IMR-90 (cell line): ENCODE data around the gene DDIAS.

Experiments
- BHLHE40 ChIP-seq: fragments of 150-350 bp; IDR thresholded peaks from 2 replicates; pipeline ENCODE4 v1.6.1; 2016; ENCODE audit warnings: mild to moderate bottlenecking, low read depth, low read length
- FOS ChIP-seq: fragments of 150-350 bp; IDR thresholded peaks from 2 replicates; pipeline ENCODE4 v1.6.1; 2016; ENCODE audit warnings: low read depth, low read length
- MAZ ChIP-seq: IDR thresholded peaks from 2 replicates; pipeline ENCODE4 v1.6.1; 2012; ENCODE audit warnings: low read depth, mild to moderate bottlenecking, low read length, improper control_type of control experiment, moderate library complexity, borderline replicate concordance
- MXI1 ChIP-seq: IDR thresholded peaks from 2 replicates; pipeline ENCODE4 v1.6.1; 2012; ENCODE audit warnings: low read depth, mild to moderate bottlenecking, low read length, moderate library complexity, borderline replicate concordance
- POLR2A ChIP-seq: IDR thresholded peaks from 2 replicates; pipeline ENCODE4 v1.6.1; 2012; ENCODE audit warnings: mild to moderate bottlenecking, low read depth, low read length
- RAD21 ChIP-seq: IDR thresholded peaks from 2 replicates; pipeline ENCODE4 v1.6.1; 2012; ENCODE audit warnings: low read length, improper control_type of control experiment
- SMC3 ChIP-seq: fragments of 150-350 bp; IDR thresholded peaks from 2 replicates; pipeline ENCODE4 v1.6.1; 2016; ENCODE audit warnings: low read depth, mild to moderate bottlenecking, antibody characterized with exemption, low read length, moderate library complexity
- TF ChIP-seq, protein P1 (sequence below): conservative IDR thresholded peaks from 2 replicates; pipeline ENCODE4 v1.5.1; 2012; ENCODE audit warnings: mild to moderate bottlenecking, low read depth, low read length, improper control_type of control experiment
- TF ChIP-seq, protein P2 (sequence below): fragments of 150-350 bp; IDR thresholded peaks from 2 replicates; pipeline ENCODE4 v1.6.1; 2017; ENCODE audit warnings: mild to moderate bottlenecking, antibody characterized with exemption, low read length, low read depth
- TF ChIP-seq, protein P3 (sequence below): fragments of 150-350 bp; IDR thresholded peaks from 2 replicates; pipeline ENCODE4 v1.6.1; 2016; ENCODE audit warnings: low read depth, mild to moderate bottlenecking, low read length, moderate library complexity, borderline replicate concordance

DNA sequence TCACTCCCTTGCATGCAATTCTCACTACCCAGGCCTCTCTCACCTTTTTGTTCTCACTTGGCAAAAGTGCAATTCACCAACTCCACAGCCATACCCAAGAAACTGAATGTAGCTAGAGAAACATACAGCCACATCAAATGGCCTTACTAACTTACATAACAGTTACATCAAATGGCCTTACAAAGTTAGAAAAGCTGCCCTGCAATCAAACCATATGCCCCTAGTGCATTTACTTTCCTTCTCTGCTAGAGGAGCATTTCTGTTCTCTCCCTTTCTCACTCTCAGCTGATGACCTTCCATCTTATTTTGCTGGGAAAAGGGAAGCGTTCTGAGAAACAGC, 11.6 kb upstream of the DDIAS start:
- TF ChIP-seq, protein P1, sequence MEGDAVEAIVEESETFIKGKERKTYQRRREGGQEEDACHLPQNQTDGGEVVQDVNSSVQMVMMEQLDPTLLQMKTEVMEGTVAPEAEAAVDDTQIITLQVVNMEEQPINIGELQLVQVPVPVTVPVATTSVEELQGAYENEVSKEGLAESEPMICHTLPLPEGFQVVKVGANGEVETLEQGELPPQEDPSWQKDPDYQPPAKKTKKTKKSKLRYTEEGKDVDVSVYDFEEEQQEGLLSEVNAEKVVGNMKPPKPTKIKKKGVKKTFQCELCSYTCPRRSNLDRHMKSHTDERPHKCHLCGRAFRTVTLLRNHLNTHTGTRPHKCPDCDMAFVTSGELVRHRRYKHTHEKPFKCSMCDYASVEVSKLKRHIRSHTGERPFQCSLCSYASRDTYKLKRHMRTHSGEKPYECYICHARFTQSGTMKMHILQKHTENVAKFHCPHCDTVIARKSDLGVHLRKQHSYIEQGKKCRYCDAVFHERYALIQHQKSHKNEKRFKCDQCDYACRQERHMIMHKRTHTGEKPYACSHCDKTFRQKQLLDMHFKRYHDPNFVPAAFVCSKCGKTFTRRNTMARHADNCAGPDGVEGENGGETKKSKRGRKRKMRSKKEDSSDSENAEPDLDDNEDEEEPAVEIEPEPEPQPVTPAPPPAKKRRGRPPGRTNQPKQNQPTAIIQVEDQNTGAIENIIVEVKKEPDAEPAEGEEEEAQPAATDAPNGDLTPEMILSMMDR = no peak
- TF ChIP-seq FOS = no peak
- TF ChIP-seq SMC3 = no peak
- TF ChIP-seq POLR2A = no peak
- TF ChIP-seq BHLHE40 = no peak
- no peak for TF ChIP-seq RAD21
- no peak for TF ChIP-seq MAZ
- TF ChIP-seq, protein P2, sequence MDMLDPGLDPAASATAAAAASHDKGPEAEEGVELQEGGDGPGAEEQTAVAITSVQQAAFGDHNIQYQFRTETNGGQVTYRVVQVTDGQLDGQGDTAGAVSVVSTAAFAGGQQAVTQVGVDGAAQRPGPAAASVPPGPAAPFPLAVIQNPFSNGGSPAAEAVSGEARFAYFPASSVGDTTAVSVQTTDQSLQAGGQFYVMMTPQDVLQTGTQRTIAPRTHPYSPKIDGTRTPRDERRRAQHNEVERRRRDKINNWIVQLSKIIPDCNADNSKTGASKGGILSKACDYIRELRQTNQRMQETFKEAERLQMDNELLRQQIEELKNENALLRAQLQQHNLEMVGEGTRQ = no peak
- no peak for TF ChIP-seq MXI1
- TF ChIP-seq, protein P3, sequence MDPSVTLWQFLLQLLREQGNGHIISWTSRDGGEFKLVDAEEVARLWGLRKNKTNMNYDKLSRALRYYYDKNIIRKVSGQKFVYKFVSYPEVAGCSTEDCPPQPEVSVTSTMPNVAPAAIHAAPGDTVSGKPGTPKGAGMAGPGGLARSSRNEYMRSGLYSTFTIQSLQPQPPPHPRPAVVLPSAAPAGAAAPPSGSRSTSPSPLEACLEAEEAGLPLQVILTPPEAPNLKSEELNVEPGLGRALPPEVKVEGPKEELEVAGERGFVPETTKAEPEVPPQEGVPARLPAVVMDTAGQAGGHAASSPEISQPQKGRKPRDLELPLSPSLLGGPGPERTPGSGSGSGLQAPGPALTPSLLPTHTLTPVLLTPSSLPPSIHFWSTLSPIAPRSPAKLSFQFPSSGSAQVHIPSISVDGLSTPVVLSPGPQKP = no peak
